ENCODE measurements around the gene STAG1. TPM values are rescaled to one million over a fixed set of nuclear protein-coding genes. Genes with fewer than 3 reads are reported as not detected.
A peak's percentile ranks its signal among the peaks of the same experiment; 100 is the strongest.
"Not testable (repeated sequence)": the region's sequence is repeated elsewhere in the genome, so short reads cannot be mapped to it uniquely, and the experiment has no call there.

STAG1 gene
- total RNA-seq, 1 experiment from 2014 or later: 12.6 TPM

DNA sequence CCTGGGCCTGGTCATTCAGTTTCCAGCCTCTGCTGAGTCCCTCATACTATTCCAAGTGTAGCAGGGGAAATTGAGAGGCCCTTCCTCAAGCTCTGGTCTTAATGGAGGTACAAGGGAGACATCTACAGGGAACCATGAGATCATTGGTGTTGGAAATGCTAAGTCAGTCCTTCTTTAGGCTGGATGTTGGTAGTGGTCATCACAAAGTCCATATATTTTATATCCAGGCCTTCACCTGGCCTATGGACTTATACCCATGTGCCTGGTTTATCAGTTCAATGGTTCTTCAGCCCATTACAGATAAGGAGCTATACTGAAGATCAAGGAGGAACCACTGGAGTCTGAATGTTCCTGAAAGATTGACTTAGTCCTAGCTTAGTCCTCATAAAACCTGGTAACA is 135.0 kb downstream of the STAG1 start:
- Histone ChIP-seq H3K79me2 (ENCODE audit: low read length) (peaks cover 22% of the 10 kb centered on the region), H3K4me2 (ENCODE audit: low read depth, low read length, poor library complexity, severe bottlenecking) (no peak overlapping the region), H4K20me1 (ENCODE audit: insufficient read depth, low read depth, low read length) (no peaks in the 10 kb centered on the region), H3K9me2 (replicated peaks; ENCODE audit: insufficient read depth, low read length) (no peaks in the 10 kb centered on the region), H3K9ac (ENCODE audit: low read length) (no peak overlapping the region), H3K27me3 (ENCODE audit: low read length) (no peaks in the 10 kb centered on the region), H3K4me3 (ENCODE audit: low read length) (no peak overlapping the region), H2AFZ (ENCODE audit: low read length) (no peak overlapping the region), H3K4me1 (ENCODE audit: low read length) (no peaks in the 10 kb centered on the region), H3K9me3 (ENCODE audit: low read length) (no peaks in the 10 kb centered on the region), H3K36me3 (ENCODE audit: insufficient read depth, low read length) (no peaks in the 10 kb centered on the region), H3K27ac (ENCODE audit: low read length) (no peak overlapping the region)
- DNase-seq: no peak

DNA sequence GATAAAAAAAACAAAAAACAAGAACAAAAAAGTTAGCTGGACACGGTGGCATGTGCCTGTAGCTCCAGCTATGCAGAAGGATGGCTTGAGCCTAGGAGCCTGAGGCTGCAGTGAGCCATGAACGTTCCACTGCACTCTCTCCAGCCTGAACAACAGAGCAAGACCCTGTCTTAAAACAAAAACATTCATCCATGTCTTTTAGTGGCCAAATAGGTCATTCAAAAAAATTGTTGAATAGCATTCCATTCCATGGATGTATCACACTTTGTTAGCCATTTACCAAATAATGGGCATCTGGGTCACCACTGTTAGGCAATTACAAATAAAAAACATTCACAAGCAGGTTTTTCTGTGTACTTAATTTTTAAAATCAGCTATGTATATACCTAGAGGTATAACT is 139.7 kb downstream of the STAG1 start:
- DNase-seq: no peak
- H3K9me2 ChIP-seq (replicated peaks; ENCODE audit: insufficient read depth, low read length): no peaks in the 10 kb centered on the region
- no peaks in the 10 kb centered on the region for H3K36me3 ChIP-seq (ENCODE audit: insufficient read depth, low read length)
- H2AFZ ChIP-seq (ENCODE audit: low read length): no peak overlapping the region
- no peak overlapping the region for H3K4me2 ChIP-seq (ENCODE audit: low read depth, low read length, poor library complexity, severe bottlenecking)
- no peaks in the 10 kb centered on the region for H3K4me1 ChIP-seq (ENCODE audit: low read length)
- no peaks in the 10 kb centered on the region for H4K20me1 ChIP-seq (ENCODE audit: insufficient read depth, low read depth, low read length)
- H3K9ac ChIP-seq (ENCODE audit: low read length): no peak overlapping the region
- no peaks in the 10 kb centered on the region for H3K27me3 ChIP-seq (ENCODE audit: low read length)
- no peak overlapping the region for H3K4me3 ChIP-seq (ENCODE audit: low read length)
- H3K79me2 ChIP-seq (ENCODE audit: low read length): peaks cover 15% of the 10 kb centered on the region
- H3K9me3 ChIP-seq (ENCODE audit: low read length): no peaks in the 10 kb centered on the region
- H3K27ac ChIP-seq (ENCODE audit: low read length): no peak overlapping the region

DNA sequence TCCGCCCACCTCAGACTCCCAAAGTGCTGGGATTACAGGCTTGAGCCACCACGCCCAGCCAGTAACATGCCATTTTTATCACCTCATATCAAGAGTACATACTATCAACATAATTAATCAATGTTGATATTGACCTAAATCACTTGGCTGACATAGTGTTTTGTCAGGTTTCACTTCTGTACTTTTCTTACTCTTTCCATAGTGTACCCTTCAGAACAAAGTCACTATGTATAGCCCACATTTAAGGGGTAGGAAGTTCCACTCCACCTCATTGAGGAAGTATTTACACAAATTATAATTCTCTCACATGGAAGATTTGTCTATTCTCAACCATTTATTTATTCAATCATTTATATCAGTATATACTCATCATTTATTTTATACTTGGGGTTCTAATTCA is 145.2 kb downstream of the STAG1 start:
- H4K20me1 ChIP-seq (ENCODE audit: insufficient read depth, low read depth, low read length): no peaks in the 10 kb centered on the region
- no peak overlapping the region for H3K27ac ChIP-seq (ENCODE audit: low read length)
- H3K4me1 ChIP-seq (ENCODE audit: low read length): no peaks in the 10 kb centered on the region
- H3K9me3 ChIP-seq (ENCODE audit: low read length): no peaks in the 10 kb centered on the region
- H3K4me2 ChIP-seq (ENCODE audit: low read depth, low read length, poor library complexity, severe bottlenecking): no peak overlapping the region
- no peaks in the 10 kb centered on the region for H3K27me3 ChIP-seq (ENCODE audit: low read length)
- H3K9ac ChIP-seq (ENCODE audit: low read length): no peak overlapping the region
- H3K9me2 ChIP-seq (replicated peaks; ENCODE audit: insufficient read depth, low read length): no peaks in the 10 kb centered on the region
- peaks cover 13% of the 10 kb centered on the region for H3K79me2 ChIP-seq (ENCODE audit: low read length)
- H3K4me3 ChIP-seq (ENCODE audit: low read length): no peak overlapping the region
- H3K36me3 ChIP-seq (ENCODE audit: insufficient read depth, low read length): no peaks in the 10 kb centered on the region
- DNase-seq: no peak
- H2AFZ ChIP-seq (ENCODE audit: low read length): no peak overlapping the region

DNA sequence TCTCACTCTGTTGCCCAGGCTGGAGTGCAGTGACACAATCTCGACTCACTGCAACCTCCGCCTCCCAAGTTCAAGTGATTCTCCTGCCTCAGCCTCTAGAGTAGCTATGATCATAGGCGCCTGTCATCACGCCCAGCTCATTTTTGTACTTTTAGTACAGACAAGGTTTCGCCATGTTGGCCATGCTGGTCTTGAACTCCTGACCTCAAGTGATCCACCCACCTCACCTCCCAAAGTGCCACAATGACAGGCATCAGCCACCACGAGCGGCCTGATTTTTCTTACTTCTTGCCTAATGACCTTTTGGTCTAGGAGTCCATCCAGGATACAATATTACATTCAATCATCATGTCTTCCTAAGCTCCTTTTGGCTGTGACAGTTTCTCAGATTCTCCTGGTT is 146.0 kb downstream of the STAG1 start:
- not testable (repeated sequence) for H3K9me3 ChIP-seq (ENCODE audit: low read length); H4K20me1 ChIP-seq (ENCODE audit: insufficient read depth, low read depth, low read length); H3K4me2 ChIP-seq (ENCODE audit: low read depth, low read length, poor library complexity, severe bottlenecking); H3K27ac ChIP-seq (ENCODE audit: low read length); H3K4me3 ChIP-seq (ENCODE audit: low read length); H3K9ac ChIP-seq (ENCODE audit: low read length); H2AFZ ChIP-seq (ENCODE audit: low read length); H3K4me1 ChIP-seq (ENCODE audit: low read length); H3K27me3 ChIP-seq (ENCODE audit: low read length); DNase-seq; H3K36me3 ChIP-seq (ENCODE audit: insufficient read depth, low read length); H3K9me2 ChIP-seq (replicated peaks; ENCODE audit: insufficient read depth, low read length)
- peaks cover 12% of the 10 kb centered on the region for H3K79me2 ChIP-seq (ENCODE audit: low read length)

DNA sequence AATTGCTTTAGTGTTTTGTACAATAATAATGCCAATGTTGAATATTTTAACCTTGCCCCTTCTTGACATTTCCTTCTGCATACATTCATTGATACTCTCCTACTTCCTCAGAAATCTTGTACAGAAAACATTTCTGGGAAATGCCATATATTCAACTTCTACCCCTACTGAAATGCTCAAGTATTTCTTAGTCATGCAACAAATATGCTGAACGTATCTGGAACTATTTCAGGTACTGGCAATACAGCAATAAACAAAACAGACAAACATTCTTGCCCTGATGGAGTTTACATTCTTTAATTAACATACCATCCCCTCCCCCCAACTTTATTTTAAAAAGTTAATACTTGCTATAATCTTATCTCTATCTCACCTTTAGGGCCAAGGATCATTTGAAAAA is 147.2 kb downstream of the STAG1 start:
- Histone ChIP-seq H3K27me3 (ENCODE audit: low read length) (no peaks in the 10 kb centered on the region), H3K9me2 (replicated peaks; ENCODE audit: insufficient read depth, low read length) (no peaks in the 10 kb centered on the region), H3K27ac (ENCODE audit: low read length) (no peak overlapping the region), H3K4me3 (ENCODE audit: low read length) (no peak overlapping the region), H3K79me2 (ENCODE audit: low read length) (peaks cover 14% of the 10 kb centered on the region), H3K4me2 (ENCODE audit: low read depth, low read length, poor library complexity, severe bottlenecking) (no peak overlapping the region), H3K4me1 (ENCODE audit: low read length) (peaks cover 2% of the 10 kb centered on the region), H2AFZ (ENCODE audit: low read length) (no peak overlapping the region), H3K9me3 (ENCODE audit: low read length) (no peaks in the 10 kb centered on the region), H4K20me1 (ENCODE audit: insufficient read depth, low read depth, low read length) (no peaks in the 10 kb centered on the region), H3K9ac (ENCODE audit: low read length) (no peak overlapping the region), H3K36me3 (ENCODE audit: insufficient read depth, low read length) (no peaks in the 10 kb centered on the region)
- no peak for DNase-seq

DNA sequence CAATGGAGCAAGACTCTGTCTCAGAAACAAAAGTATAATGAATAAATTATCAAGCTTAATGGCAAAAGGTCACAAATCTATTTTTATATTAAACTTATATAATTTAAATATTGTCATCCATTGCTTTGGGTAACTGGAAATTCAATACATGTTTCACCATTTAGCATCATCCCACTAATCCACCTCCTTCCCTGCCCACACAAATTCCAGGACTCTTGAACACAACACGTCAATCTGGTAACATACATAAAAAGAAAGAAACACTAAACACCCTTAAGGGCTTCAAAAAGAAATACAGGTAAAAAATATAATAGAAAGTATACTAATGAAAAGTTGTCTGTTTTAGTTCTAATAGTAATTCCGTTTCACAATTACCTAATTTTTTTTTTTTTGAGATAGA is 149.4 kb downstream of the STAG1 start:
- Histone ChIP-seq H3K79me2 (ENCODE audit: low read length) (peaks cover 15% of the 10 kb centered on the region), H3K27me3 (ENCODE audit: low read length) (no peaks in the 10 kb centered on the region), H3K27ac (ENCODE audit: low read length) (no peak overlapping the region), H3K9me2 (replicated peaks; ENCODE audit: insufficient read depth, low read length) (no peaks in the 10 kb centered on the region), H3K9ac (ENCODE audit: low read length) (no peak overlapping the region), H3K9me3 (ENCODE audit: low read length) (no peaks in the 10 kb centered on the region), H3K4me1 (ENCODE audit: low read length) (peaks cover 7% of the 10 kb centered on the region), H4K20me1 (ENCODE audit: insufficient read depth, low read depth, low read length) (no peaks in the 10 kb centered on the region), H3K4me3 (ENCODE audit: low read length) (no peak overlapping the region), H3K36me3 (ENCODE audit: insufficient read depth, low read length) (no peaks in the 10 kb centered on the region), H2AFZ (ENCODE audit: low read length) (no peak overlapping the region), H3K4me2 (ENCODE audit: low read depth, low read length, poor library complexity, severe bottlenecking) (no peak overlapping the region)
- DNase-seq: no peak

DNA sequence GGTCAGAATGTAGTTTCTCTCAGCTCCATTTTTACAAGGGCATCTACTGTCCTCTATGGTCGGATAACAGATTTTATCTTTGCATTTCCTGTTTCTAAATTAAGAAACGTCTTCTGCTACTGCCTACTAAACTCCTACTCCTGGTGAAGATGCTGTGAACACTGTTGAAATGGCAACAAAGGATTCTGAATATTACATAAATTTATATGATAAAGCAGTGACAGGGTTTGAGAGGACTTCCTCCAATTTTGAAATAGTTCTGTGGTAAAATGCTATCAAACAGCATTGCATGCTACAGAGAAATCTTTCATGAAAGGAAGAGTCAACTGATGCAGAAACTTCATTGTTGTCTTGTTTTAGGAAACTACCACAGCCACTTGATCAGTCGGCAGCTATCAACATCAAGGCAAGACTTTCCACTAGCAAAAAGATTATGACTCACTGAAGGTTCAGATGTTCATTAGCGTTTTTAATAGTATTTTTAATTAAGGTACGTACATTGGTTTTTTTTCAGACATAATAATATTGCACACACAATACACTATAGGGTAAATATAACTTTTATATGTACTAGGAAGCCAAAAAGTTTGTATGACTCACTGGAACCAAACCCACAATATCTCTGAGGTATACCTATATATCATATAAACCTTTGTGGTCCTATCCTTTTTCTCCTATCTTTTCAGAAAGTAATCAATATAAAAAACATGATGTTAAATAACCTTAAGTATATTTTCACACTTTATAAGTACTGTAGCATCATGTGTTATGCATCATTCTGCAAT is 156.1 kb downstream of the STAG1 start:
- no peak overlapping the region for H3K9ac ChIP-seq (ENCODE audit: low read length)
- no peaks in the 10 kb centered on the region for H3K27me3 ChIP-seq (ENCODE audit: low read length)
- no peak overlapping the region for H3K4me3 ChIP-seq (ENCODE audit: low read length)
- peaks cover 44% of the 10 kb centered on the region for H3K79me2 ChIP-seq (ENCODE audit: low read length)
- no peaks in the 10 kb centered on the region for H3K36me3 ChIP-seq (ENCODE audit: insufficient read depth, low read length)
- H2AFZ ChIP-seq (ENCODE audit: low read length): no peak overlapping the region
- no peaks in the 10 kb centered on the region for H3K9me2 ChIP-seq (replicated peaks; ENCODE audit: insufficient read depth, low read length)
- peaks cover 19% of the 10 kb centered on the region for H3K4me1 ChIP-seq (ENCODE audit: low read length)
- H3K9me3 ChIP-seq (ENCODE audit: low read length): no peaks in the 10 kb centered on the region
- peak overlapping the region; percentile 52 for H3K27ac ChIP-seq (ENCODE audit: low read length)
- no peaks in the 10 kb centered on the region for H4K20me1 ChIP-seq (ENCODE audit: insufficient read depth, low read depth, low read length)
- DNase-seq: peak; percentile 51
- H3K4me2 ChIP-seq (ENCODE audit: low read depth, low read length, poor library complexity, severe bottlenecking): peak overlapping the region; percentile 47

DNA sequence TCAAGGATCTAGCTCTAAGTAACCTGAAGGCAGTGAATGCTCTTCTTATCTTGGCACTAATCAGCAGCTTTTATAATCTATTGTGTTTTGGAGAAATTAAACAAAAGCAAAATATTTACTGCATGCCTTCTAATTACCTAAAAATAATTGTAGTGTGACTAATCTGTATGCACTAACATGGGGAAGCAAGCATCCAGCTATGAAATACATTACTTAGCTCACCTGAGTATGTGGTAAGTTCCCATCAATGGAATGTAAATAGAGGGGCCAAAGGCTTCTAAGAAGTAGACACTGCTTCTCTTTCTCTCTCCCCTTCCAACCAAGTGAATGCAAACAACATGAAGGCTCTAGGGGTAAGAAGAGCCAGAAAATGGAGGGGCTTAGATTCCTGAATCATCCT is 165.6 kb downstream of the STAG1 start:
- Histone ChIP-seq H3K27ac (ENCODE audit: low read length) (no peak overlapping the region), H3K27me3 (ENCODE audit: low read length) (no peaks in the 10 kb centered on the region), H3K79me2 (ENCODE audit: low read length) (peaks cover 13% of the 10 kb centered on the region; the same call in 1 of the 2 replicates), H3K4me2 (ENCODE audit: low read depth, low read length, poor library complexity, severe bottlenecking) (no peak overlapping the region), H3K9me2 (replicated peaks; ENCODE audit: insufficient read depth, low read length) (no peaks in the 10 kb centered on the region), H3K36me3 (ENCODE audit: insufficient read depth, low read length) (no peaks in the 10 kb centered on the region), H3K4me1 (ENCODE audit: low read length) (no peaks in the 10 kb centered on the region), H3K9ac (ENCODE audit: low read length) (no peak overlapping the region), H3K4me3 (ENCODE audit: low read length) (no peak overlapping the region), H3K9me3 (ENCODE audit: low read length) (no peaks in the 10 kb centered on the region), H2AFZ (ENCODE audit: low read length) (no peak overlapping the region), H4K20me1 (ENCODE audit: insufficient read depth, low read depth, low read length) (no peaks in the 10 kb centered on the region)
- no peak for DNase-seq
